Measurements from ENCODE around the gene DNAAF3. TPM values are rescaled to one million over a fixed set of nuclear protein-coding genes. Genes with fewer than 3 reads are reported as not detected.

The DNAAF3 gene
- total RNA-seq, 1 donor from 2014 or later, result 0.48 TPM

DNA sequence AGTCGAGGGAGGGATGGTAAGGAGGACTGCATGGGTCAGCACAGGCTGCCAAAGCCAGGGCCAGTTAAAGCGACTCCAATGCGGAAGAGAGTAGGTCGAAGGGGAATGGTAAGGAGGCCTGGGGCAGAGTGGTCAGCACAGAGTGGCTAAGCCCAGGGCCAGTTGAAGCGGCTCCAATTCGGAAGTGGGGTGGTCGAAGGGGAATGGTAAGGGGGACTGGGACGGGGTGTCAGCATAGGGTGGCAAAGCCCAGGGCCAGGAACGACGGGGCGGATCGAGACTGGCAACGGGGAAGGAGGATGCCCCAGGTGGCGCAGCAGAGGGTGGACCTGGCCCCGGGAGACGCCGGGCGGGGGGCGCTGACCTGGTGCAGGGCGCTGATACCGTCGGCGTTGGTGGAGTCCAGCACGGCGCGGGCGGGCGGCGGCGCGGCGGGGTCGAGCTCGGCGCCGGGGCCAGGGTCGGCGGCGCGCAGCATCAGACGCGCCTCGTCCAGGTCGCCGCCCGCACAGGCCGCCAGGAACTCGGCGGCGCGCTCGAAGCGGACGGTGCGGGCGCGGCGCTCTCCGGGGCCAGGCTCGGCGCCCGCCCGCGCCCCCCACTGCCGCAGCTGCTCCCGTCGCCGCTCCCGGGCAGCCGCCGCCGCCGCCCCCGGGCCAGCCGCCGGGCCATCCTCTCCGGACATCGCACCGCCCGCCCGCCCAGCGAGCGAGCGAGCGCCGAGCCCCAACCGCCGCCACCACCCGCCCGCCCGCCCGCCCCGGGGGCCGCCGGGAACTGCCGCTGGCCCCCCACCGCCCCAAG, 49.4 kb downstream of the DNAAF3 start, which contains the start of gene PPP1R12C:
Gene PPP1R12C (minus strand): TSS at position 779 of the 804 bp plus-strand sequence. CDS start 94 bp downstream, at position 685.
- no peak for DNase-seq (ENCODE audit: low spot score)

DNA sequence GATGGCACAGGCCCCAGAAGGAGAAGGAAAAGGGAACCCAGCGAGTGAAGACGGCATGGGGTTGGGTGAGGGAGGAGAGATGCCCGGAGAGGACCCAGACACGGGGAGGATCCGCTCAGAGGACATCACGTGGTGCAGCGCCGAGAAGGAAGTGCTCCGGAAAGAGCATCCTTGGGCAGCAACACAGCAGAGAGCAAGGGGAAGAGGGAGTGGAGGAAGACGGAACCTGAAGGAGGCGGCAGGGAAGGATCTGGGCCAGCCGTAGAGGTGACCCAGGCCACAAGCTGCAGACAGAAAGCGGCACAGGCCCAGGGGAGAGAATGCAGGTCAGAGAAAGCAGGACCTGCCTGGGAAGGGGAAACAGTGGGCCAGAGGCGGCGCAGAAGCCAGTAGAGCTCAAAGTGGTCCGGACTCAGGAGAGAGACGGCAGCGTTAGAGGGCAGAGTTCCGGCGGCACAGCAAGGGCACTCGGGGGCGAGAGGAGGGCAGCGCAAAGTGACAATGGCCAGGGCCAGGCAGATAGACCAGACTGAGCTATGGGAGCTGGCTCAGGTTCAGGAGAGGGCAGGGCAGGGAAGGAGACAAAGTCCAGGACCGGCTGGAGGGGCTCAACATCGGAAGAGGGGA, 50.1 kb downstream of the DNAAF3 start:
- DNase-seq (ENCODE audit: low spot score), result no peak

DNA sequence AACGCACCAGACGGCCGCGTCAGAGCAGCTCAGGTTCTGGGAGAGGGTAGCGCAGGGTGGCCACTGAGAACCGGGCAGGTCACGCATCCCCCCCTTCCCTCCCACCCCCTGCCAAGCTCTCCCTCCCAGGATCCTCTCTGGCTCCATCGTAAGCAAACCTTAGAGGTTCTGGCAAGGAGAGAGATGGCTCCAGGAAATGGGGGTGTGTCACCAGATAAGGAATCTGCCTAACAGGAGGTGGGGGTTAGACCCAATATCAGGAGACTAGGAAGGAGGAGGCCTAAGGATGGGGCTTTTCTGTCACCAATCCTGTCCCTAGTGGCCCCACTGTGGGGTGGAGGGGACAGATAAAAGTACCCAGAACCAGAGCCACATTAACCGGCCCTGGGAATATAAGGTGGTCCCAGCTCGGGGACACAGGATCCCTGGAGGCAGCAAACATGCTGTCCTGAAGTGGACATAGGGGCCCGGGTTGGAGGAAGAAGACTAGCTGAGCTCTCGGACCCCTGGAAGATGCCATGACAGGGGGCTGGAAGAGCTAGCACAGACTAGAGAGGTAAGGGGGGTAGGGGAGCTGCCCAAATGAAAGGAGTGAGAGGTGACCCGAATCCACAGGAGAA, 50.9 kb downstream of the DNAAF3 start:
- DNase-seq (ENCODE audit: low spot score), result no peak

DNA sequence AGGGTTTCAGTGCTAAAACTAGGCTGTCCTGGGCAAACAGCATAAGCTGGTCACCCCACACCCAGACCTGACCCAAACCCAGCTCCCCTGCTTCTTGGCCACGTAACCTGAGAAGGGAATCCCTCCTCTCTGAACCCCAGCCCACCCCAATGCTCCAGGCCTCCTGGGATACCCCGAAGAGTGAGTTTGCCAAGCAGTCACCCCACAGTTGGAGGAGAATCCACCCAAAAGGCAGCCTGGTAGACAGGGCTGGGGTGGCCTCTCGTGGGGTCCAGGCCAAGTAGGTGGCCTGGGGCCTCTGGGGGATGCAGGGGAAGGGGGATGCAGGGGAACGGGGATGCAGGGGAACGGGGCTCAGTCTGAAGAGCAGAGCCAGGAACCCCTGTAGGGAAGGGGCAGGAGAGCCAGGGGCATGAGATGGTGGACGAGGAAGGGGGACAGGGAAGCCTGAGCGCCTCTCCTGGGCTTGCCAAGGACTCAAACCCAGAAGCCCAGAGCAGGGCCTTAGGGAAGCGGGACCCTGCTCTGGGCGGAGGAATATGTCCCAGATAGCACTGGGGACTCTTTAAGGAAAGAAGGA, 51.8 kb downstream of the DNAAF3 start:
- no peak for DNase-seq (ENCODE audit: low spot score)

DNA sequence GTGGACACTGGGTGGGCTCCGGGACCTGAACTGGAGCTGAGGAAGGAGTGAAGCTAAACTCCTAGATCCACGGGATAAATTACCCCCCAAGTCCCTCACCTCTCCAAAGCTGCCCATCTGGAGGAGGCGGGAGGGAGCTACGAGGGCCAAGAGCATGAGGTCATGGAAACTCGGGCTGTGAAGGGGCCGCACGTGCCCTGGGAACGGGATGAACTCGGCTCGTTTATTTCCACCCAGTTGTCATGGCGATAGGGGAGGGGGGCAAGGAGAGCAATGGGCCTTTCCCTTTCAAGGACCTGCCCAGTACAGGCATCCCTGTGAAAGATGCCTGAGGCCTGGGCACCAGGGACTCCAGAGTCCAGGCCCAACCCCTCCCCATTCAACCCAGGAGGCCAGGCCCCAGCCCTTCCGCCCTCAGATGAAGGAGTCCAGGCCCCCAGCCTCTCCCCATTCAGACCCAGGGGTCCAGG, 52.8 kb downstream of the DNAAF3 start:
- no peak for DNase-seq (ENCODE audit: low spot score)

DNA sequence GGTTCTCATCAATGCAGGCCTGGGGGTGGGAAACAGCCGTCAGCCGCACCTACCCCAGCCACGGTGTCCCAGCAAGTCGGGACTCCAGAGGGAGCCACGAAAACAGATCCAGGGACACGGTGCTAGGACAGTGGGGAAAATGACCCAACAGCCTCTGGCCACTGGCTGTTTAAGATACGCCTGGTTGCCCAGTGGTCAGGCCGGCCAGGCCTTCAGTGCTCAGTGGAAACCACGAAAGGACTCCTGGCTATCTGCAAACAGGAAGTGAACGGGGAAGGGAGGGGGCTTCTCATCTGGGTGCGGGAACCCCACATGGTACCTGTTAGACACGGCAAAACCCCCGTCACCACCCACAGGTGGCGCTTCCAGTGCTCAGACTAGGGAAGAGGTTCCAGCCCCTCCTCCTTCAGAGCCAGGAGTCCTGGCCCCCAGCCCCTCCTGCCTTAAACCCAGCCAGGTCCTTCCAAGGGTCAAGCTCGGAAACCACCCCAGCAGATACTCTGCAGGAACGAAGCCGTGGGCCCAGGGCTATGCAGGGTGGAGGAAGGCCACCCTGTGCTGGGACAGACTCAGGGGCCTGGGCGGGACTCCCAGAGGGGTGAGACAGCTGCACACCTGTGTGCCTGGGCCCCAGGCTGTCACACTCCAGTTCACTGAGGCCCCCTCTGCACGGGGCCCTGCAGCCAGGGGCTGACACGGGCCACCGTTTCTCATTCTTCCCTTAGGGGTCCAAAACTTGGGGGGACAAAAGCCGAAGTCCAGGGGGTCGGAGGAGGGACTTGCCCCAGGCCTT, 53.4 kb downstream of the DNAAF3 start:
- no peak for DNase-seq (ENCODE audit: low spot score)

DNA sequence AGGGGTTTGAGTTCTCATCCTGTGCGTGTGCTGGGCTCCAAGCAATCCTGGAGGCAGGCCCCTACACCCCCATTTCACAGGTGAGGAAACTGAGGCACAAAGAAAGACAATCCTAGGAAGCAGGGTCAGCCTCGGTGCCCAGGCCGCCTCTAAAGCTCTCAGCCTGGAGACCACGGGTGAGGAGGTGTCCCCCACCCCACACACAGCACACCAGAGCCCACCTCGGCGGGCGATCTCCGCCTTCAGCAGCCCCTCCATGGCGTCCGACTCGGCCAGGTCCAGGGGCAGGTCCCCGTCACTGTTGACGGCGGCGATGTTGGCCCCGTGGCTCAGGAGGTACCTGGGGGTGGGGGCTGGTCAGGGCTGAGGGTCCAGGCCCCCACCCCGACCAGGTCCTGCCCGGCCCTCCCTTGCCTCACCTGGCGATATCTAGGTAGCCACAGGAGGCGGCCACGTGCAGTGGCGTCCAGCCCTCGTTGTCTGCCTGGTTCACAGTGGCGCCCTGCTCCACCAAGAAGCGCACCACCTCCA, 54.1 kb downstream of the DNAAF3 start:
- DNase-seq (ENCODE audit: low spot score), result no peak

DNA sequence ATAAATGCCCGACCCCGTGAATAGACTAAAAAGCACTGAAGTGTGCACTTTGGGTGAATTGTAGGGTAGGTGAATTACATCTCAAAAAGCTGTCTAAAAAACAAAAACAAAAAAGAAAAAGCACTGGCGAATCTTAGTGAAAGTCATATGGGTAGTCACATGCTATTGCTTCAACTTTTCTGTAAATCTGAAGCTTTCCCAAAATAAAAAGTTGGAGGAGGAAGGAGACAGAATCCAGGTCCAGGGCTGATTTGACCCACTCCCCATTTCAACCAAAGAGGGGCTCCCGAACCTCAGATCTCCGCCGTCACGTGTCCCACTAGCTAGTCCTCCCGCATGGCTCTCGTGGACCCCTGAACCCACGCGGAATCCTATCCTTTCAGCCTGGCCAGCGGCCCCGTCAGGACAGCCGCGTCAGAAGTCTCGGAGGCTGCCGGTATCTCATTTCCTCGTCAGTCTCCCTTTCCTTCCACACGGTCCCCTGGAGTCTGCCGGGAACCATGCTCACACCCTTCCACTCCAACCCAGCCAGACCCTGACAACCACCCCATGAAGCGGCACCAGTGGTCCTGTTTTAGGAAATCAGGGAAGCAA, 55.1 kb downstream of the DNAAF3 start:
- DNase-seq (ENCODE audit: low spot score), result no peak

DNA sequence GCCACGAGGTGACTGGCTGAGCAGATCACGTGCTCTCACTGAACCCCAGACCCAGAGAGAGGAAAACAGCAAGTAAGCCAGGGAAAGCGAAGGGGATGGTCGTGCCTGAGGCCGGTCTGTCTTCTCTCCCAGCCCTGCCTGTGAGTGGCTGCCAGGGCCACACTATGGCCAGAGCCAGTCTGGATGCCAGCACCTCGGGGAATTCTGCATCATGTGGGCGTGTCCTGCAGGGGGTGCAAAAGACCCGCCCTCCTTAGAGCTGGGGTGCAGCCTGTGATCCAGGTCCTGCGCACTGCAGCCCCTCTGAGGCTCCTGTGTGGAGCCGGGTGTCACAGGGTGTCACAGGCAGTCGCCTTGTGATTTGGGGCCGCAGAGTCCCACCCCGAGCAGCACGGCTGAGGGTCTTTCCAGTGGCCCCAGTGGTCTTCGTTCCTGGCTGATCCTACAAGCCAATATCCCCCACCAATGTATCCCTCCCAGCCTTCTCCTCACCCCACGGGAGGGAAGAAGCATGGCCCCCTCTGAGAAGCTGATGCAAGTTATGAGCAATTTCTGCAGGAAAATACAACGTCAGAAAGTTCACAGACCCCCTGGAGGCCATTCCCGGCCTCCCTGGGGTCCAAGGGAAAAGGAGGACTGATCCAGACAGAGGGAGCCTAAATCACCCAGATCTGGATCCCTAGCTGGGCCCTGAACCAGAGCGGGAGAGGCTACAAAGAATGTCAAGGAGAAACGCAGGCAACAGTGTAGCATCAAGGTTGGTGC, 56.7 kb downstream of the DNAAF3 start:
- no peak for DNase-seq (ENCODE audit: low spot score)

Small RNA genes lying within 50 kb of the gene (microRNA-seq; reads per million reads assigned to microRNA genes)
- not detected for gene MIR7975 (ENCODE audit: borderline number of aligned reads)

Other genes with a start within 250 kb of the DNAAF3 start
- not detected for gene NLRP7, start 219.1 kb downstream of the DNAAF3 start, total RNA-seq
- gene NLRP2, start 200.2 kb downstream of the DNAAF3 start, total RNA-seq, result 0.55 TPM
- 0.19 TPM for gene GP6, start 128.3 kb downstream of the DNAAF3 start, total RNA-seq
- gene RDH13, start 103.5 kb downstream of the DNAAF3 start, total RNA-seq, result 8.2 TPM
- gene EPS8L1, start 90.7 kb downstream of the DNAAF3 start, total RNA-seq, result 0.58 TPM
- gene PPP1R12C, start 49.0 kb downstream of the DNAAF3 start, total RNA-seq, result 130 TPM
- not detected for gene TNNT1, start 17.4 kb downstream of the DNAAF3 start, total RNA-seq
- gene TNNI3, start 8.9 kb downstream of the DNAAF3 start, total RNA-seq, result not detected
- not detected for gene SYT5, start 13.7 kb upstream of the DNAAF3 start, total RNA-seq
- gene PTPRH, start 42.9 kb upstream of the DNAAF3 start, total RNA-seq, result 1.00 TPM
- gene TMEM86B, start 62.1 kb upstream of the DNAAF3 start, total RNA-seq, result 1.6 TPM
- gene PPP6R1, start 92.4 kb upstream of the DNAAF3 start, total RNA-seq, result 49.4 TPM
- gene HSPBP1, start 113.5 kb upstream of the DNAAF3 start, total RNA-seq, result 20.2 TPM
- 1.2 TPM for gene BRSK1, start 117.4 kb upstream of the DNAAF3 start, total RNA-seq
- gene TMEM150B, start 158.7 kb upstream of the DNAAF3 start, total RNA-seq, result 7.1 TPM
- 6.8 TPM for gene KMT5C, start 173.3 kb upstream of the DNAAF3 start, total RNA-seq
- not detected for gene COX6B2, start 188.1 kb upstream of the DNAAF3 start, total RNA-seq
- gene GARIN5B, start 196.6 kb upstream of the DNAAF3 start, total RNA-seq, result not detected
- not detected for gene IL11, start 203.8 kb upstream of the DNAAF3 start, total RNA-seq
- not detected for gene TMEM190, start 210.2 kb upstream of the DNAAF3 start, total RNA-seq
- gene TMEM238, start 217.7 kb upstream of the DNAAF3 start, total RNA-seq, result 0.90 TPM
- 1,147 TPM for gene RPL28, start 219.3 kb upstream of the DNAAF3 start, total RNA-seq
- 24.2 TPM for gene UBE2S, start 241.2 kb upstream of the DNAAF3 start, total RNA-seq